Keratinocyte (primary cell): Measurements from ENCODE around the gene DDAH1. TPM values are rescaled to one million over a fixed set of nuclear protein-coding genes. Genes with fewer than 3 reads are reported as not detected.

Source experiments
- DNase-seq: peaks from one replicate; pipeline ENCODE4 v3.0.0-alpha.2; 2011; ENCODE audit warnings: low read depth, missing footprints, low spot score
- FAIRE-seq: peaks from 2 replicates; lab custom pipeline; 2011; peaks lifted over from hg19 to GRCh38; lab: Jason Lieb, UNC
- H2AFZ ChIP-seq: 2 replicates; pipeline ENCODE4 v1.6.0; 2012; ENCODE audit warnings: low read length, control low read depth, inconsistent platforms; ENCODE audit not compliant: control insufficient read depth
- H3K27ac ChIP-seq: 2 replicates; pipeline ENCODE4 v1.5.1; 2011; ENCODE audit warnings: low read length; ENCODE audit not compliant: control insufficient read depth, insufficient read depth
- H3K27me3 ChIP-seq: 3 replicates; pipeline ENCODE4 v1.6.0; 2011; ENCODE audit warnings: low read length; ENCODE audit not compliant: control insufficient read depth, insufficient read depth; ENCODE audit errors: extremely low read depth
- H3K36me3 ChIP-seq, 2 experiments: 2 replicates in 1 of 2; 3 replicates in 1 of 2; pipeline ENCODE4 v1.5.1; 2011; ENCODE audit warnings: low read length in 2 of 2, mild to moderate bottlenecking in 1 of 2; ENCODE audit not compliant: control insufficient read depth in 2 of 2, insufficient read depth in 2 of 2; ENCODE audit errors: extremely low read depth in 1 of 2
- H3K4me1 ChIP-seq: 3 replicates; pipeline ENCODE4 v1.5.1; 2011; ENCODE audit warnings: low read length; ENCODE audit not compliant: control insufficient read depth, insufficient read depth; ENCODE audit errors: extremely low read depth
- H3K4me2 ChIP-seq: 3 replicates; pipeline ENCODE4 v1.6.0; 2011; ENCODE audit warnings: low read depth, low read length; ENCODE audit not compliant: control insufficient read depth, insufficient read depth; ENCODE audit errors: extremely low read depth
- H3K4me3 ChIP-seq, 3 experiments: fragments of 200-600 bp in 1 of 3; sonication (generic) in 1 of 3; 2 replicates in 2 of 3; 3 replicates in 1 of 3; pipeline ENCODE4 v1.5.1; 2011 to 2016; ENCODE audit warnings: low read length in 3 of 3, mild to moderate bottlenecking in 3 of 3, control low read depth in 2 of 3, inconsistent platforms in 1 of 3, low read depth in 1 of 3, mixed read lengths in 1 of 3, mixed run types in 1 of 3, moderate library complexity in 1 of 3; ENCODE audit not compliant: control insufficient read depth in 2 of 3, insufficient read depth in 2 of 3; ENCODE audit errors: extremely low read depth in 1 of 3
- H3K79me2 ChIP-seq: 2 replicates; pipeline ENCODE4 v1.6.0; 2012; ENCODE audit warnings: low read length; ENCODE audit not compliant: control insufficient read depth, insufficient read depth
- H3K9ac ChIP-seq: 3 replicates; pipeline ENCODE4 v1.6.0; 2011; ENCODE audit warnings: low read length; ENCODE audit not compliant: control insufficient read depth, insufficient read depth; ENCODE audit errors: extremely low read depth
- H3K9me1 ChIP-seq: 3 replicates; pipeline ENCODE4 v1.6.0; 2011; ENCODE audit warnings: low read length; ENCODE audit not compliant: control insufficient read depth, insufficient read depth; ENCODE audit errors: extremely low read depth
- H3K9me3 ChIP-seq: 2 replicates; pipeline ENCODE4 v1.5.1; 2012; ENCODE audit warnings: low read depth, low read length; ENCODE audit not compliant: control insufficient read depth
- H4K20me1 ChIP-seq: 3 replicates; pipeline ENCODE4 v1.6.0; 2011; ENCODE audit warnings: low read length; ENCODE audit not compliant: control insufficient read depth, insufficient read depth; ENCODE audit errors: extremely low read depth
- EZH2 ChIP-seq: IDR thresholded peaks from one replicate; pipeline ENCODE4 v1.6.1; 2012; ENCODE audit warnings: inconsistent platforms, mild to moderate bottlenecking, low read length, moderate library complexity
- dilution Hi-C: fragments of 300-500 bp; cut with MboI; formaldehyde crosslinking; loops from one replicate; pipeline ENCODE4 v1.7.0; 2020; ENCODE audit warnings: low sequenced_read_pairs; ENCODE audit not compliant: extremely low pct_ligation_motif_present
- polyA plus RNA-seq, 5 experiments: library from polyadenylated mRNA; depleted of rRNA in 3 of 5; stranded (reverse) in 3 of 5; stranded (forward) in 1 of 5; unstranded in 1 of 5; fragments of >200 nt; gene quantifications; 1 replicate in 1 of 5; 2 replicates in 3 of 5; 3 replicates in 1 of 5; pipeline versions ENCODE4 v1.2.1 to v1.2.3, GENCODE V29; 2011 to 2012; ENCODE audit warnings: missing spikeins in 2 of 5, low read depth in 1 of 5, low replicate concordance in 1 of 5
- TF ChIP-seq, protein P1 (sequence below), 3 experiments: IDR thresholded peaks in 1 of 3; conservative IDR thresholded peaks in 1 of 3; optimal IDR thresholded peaks in 1 of 3; 2 replicates in 2 of 3; 3 replicates in 1 of 3; pipeline versions ENCODE3 to v1.5.1; 2011; ENCODE audit warnings: low read length in 3 of 3, mild to moderate bottlenecking in 3 of 3, moderate library complexity in 2 of 3, control low read depth in 1 of 3, inconsistent platforms in 1 of 3; ENCODE audit not compliant: insufficient read depth in 2 of 3; ENCODE audit errors: extremely low read depth in 1 of 3

Gene DDAH1
- polyA plus RNA-seq, 1 donor (not counting 4 experiments of a cell fraction or from before 2014, with no cell fraction given) = 5.8 TPM

DNA sequence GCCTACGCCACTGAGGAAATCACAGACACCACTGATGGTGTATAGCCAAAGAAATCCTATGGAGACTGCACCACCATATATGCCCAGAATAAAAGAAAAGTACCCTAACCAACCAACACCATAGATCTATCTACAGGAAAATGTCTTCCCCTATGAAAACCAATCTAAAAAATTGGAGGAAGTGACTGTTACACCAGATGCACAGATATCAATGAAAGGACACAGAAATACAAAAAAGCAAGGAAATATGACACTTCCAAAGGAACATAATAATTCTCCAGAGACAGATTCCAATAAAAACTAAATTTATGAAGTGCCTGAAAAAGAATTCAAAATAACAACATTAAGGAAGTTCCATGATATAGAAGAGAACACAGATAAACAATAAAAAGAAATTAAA is 131.8 kb downstream of the DDAH1 start:
- FAIRE-seq = no peak
- TF ChIP-seq, protein P1, sequence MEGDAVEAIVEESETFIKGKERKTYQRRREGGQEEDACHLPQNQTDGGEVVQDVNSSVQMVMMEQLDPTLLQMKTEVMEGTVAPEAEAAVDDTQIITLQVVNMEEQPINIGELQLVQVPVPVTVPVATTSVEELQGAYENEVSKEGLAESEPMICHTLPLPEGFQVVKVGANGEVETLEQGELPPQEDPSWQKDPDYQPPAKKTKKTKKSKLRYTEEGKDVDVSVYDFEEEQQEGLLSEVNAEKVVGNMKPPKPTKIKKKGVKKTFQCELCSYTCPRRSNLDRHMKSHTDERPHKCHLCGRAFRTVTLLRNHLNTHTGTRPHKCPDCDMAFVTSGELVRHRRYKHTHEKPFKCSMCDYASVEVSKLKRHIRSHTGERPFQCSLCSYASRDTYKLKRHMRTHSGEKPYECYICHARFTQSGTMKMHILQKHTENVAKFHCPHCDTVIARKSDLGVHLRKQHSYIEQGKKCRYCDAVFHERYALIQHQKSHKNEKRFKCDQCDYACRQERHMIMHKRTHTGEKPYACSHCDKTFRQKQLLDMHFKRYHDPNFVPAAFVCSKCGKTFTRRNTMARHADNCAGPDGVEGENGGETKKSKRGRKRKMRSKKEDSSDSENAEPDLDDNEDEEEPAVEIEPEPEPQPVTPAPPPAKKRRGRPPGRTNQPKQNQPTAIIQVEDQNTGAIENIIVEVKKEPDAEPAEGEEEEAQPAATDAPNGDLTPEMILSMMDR (optimal IDR thresholded peaks at IDR 0.05 in 1 of 3, IDR thresholded peaks at IDR 0.05 in 1 of 3, conservative IDR thresholded peaks at IDR 0.05 in 1 of 3; ENCODE audit: extremely low read depth in 1 of 3, insufficient read depth in 2 of 3, low read length in 3 of 3) = no peak
- no peak for TF ChIP-seq EZH2
- dilution Hi-C loops = no loop called here
- no peak overlapping the region for H3K9ac ChIP-seq
- no peak overlapping the region for H3K27ac ChIP-seq
- H2AFZ ChIP-seq = no peak overlapping the region
- H3K9me3 ChIP-seq = no peaks in the 10 kb centered on the region
- no peaks in the 10 kb centered on the region for H3K79me2 ChIP-seq
- no peaks in the 10 kb centered on the region for H3K36me3 ChIP-seq
- no peaks in the 10 kb centered on the region for H4K20me1 ChIP-seq
- H3K9me1 ChIP-seq = no peaks in the 10 kb centered on the region
- no peak overlapping the region for H3K4me3 ChIP-seq
- H3K4me2 ChIP-seq = no peak overlapping the region
- DNase-seq = no peak
- no peaks in the 10 kb centered on the region for H3K27me3 ChIP-seq
- H3K4me1 ChIP-seq = peaks cover 29% of the 10 kb centered on the region

DNA sequence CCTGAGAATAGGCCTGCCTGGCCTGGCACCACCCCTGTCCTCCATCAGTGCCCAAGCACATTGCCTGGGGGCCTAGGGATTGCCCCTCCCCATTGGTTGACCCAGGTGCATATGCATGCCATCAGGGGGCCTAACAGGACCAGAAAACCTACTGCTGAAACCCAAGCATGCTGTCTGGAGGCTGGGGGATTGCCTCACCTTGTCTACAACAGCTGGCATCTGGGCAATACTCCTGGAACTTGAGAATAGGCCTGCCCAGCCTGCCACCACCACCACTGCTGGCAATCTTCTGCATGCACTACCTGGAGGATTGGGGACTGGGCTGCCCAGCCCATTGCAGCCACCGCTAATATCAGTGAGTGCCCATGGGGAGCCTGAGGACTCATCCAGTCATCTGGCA is 132.4 kb downstream of the DDAH1 start:
- FAIRE-seq = no peak
- dilution Hi-C loops = no loop called here

More for the DNA sequence above, 132.4 kb downstream of the DDAH1 start:
- no peaks in the 10 kb centered on the region for H3K27me3 ChIP-seq
- no peaks in the 10 kb centered on the region for H3K79me2 ChIP-seq
- H3K9me1 ChIP-seq = no peaks in the 10 kb centered on the region
- H3K4me1 ChIP-seq = peaks cover 32% of the 10 kb centered on the region
- no peak overlapping the region for H3K4me2 ChIP-seq
- no peaks in the 10 kb centered on the region for H3K36me3 ChIP-seq
- TF ChIP-seq, protein P1 (optimal IDR thresholded peaks at IDR 0.05 in 1 of 3, IDR thresholded peaks at IDR 0.05 in 1 of 3, conservative IDR thresholded peaks at IDR 0.05 in 1 of 3; ENCODE audit: extremely low read depth in 1 of 3, insufficient read depth in 2 of 3, low read length in 3 of 3) = no peak
- TF ChIP-seq EZH2 = no peak
- H3K4me3 ChIP-seq = no peak overlapping the region
- DNase-seq = no peak
- no peak overlapping the region for H3K27ac ChIP-seq
- no peaks in the 10 kb centered on the region for H3K9me3 ChIP-seq
- H4K20me1 ChIP-seq = no peaks in the 10 kb centered on the region
- H3K9ac ChIP-seq = no peak overlapping the region
- H2AFZ ChIP-seq = no peak overlapping the region
